ENCODE data around the gene KAT6B.
A peak's percentile ranks its signal among the peaks of the same experiment; 100 is the strongest.
"Not testable (repeated sequence)": the region's sequence is repeated elsewhere in the genome, so short reads cannot be mapped to it uniquely, and the experiment has no call there.

KAT6B gene

GRCh38 chr10:74890460-74890859 is 64.1 kb downstream of the KAT6B start:
- no peak for DNase-seq (ENCODE audit: low read depth)

GRCh38 chr10:74891053-74891452 is 64.7 kb downstream of the KAT6B start:
- DNase-seq (ENCODE audit: low read depth), result no peak

- DNase-seq (ENCODE audit: low read depth), result no peak
Measured at GRCh38 chr10:74892839-74893238, 66.4 kb downstream of the KAT6B start.

- not testable (repeated sequence) for DNase-seq (ENCODE audit: low read depth)
Measured at GRCh38 chr10:74893329-74893728, 66.9 kb downstream of the KAT6B start.

- no peak for DNase-seq (ENCODE audit: low read depth)
Measured at GRCh38 chr10:74896788-74897527, 70.6 kb downstream of the KAT6B start.

- DNase-seq (ENCODE audit: low read depth), result no peak
Measured at GRCh38 chr10:74898201-74898976, 72.0 kb downstream of the KAT6B start.

GRCh38 chr10:74900297-74900696 is 73.9 kb downstream of the KAT6B start:
- DNase-seq (ENCODE audit: low read depth), result no peak

GRCh38 chr10:74901301-74901700 is 74.9 kb downstream of the KAT6B start:
- no peak for DNase-seq (ENCODE audit: low read depth)

- no peak for DNase-seq (ENCODE audit: low read depth)
Measured at GRCh38 chr10:74901867-74902450, 75.6 kb downstream of the KAT6B start.

- DNase-seq (ENCODE audit: low read depth), result no peak
Measured at GRCh38 chr10:74903491-74903890, 77.1 kb downstream of the KAT6B start.

GRCh38 chr10:74906611-74907198 is 80.3 kb downstream of the KAT6B start:
- DNase-seq (ENCODE audit: low read depth), result no peak

- peak; percentile 33 for DNase-seq (ENCODE audit: low read depth)
Measured at GRCh38 chr10:74909670-74910069, 83.3 kb downstream of the KAT6B start.

- DNase-seq (ENCODE audit: low read depth), result no peak
Measured at GRCh38 chr10:74910241-74910975, 84.0 kb downstream of the KAT6B start.

GRCh38 chr10:74910976-74911350 is 84.6 kb downstream of the KAT6B start:
- no peak for DNase-seq (ENCODE audit: low read depth)

- DNase-seq (ENCODE audit: low read depth), result no peak
Measured at GRCh38 chr10:74912182-74912581, 85.8 kb downstream of the KAT6B start.

GRCh38 chr10:74912682-74913081 is 86.3 kb downstream of the KAT6B start:
- no peak for DNase-seq (ENCODE audit: low read depth)

GRCh38 chr10:74913377-74913979 is 87.1 kb downstream of the KAT6B start:
- no peak for DNase-seq (ENCODE audit: low read depth)

GRCh38 chr10:74916283-74916682 is 89.9 kb downstream of the KAT6B start:
- peak; percentile 54 for DNase-seq (ENCODE audit: low read depth)

GRCh38 chr10:74917481-74918077 is 91.2 kb downstream of the KAT6B start:
- peak; percentile 64 for DNase-seq (ENCODE audit: low read depth)

GRCh38 chr10:74919671-74920070 is 93.3 kb downstream of the KAT6B start:
- DNase-seq (ENCODE audit: low read depth), result no peak

GRCh38 chr10:74921070-74921469 is 94.7 kb downstream of the KAT6B start:
- not testable (repeated sequence) for DNase-seq (ENCODE audit: low read depth)

Data from fibroblast of gingiva (primary cell).